SH-SY5Y (cell line): Measurements from ENCODE around the gene UVSSA.

Source experiments
- GATA2 ChIP-seq: IDR thresholded peaks from 2 replicates; pipeline ENCODE4 v1.6.1; 2011; ENCODE audit warnings: mild to moderate bottlenecking, low read depth, low read length
- GATA3 ChIP-seq: IDR thresholded peaks from 2 replicates; pipeline ENCODE4 v1.6.1; 2011; ENCODE audit warnings: low read depth, mild to moderate bottlenecking, low read length, moderate library complexity

- TF ChIP-seq GATA2 (no peak), GATA3 (no peak)
Observed at GRCh38 chr4:1419708-1420107, 72.7 kb downstream of the UVSSA start.
